DOHH2 (cell line): ENCODE results near the gene NFKB1.

ENCODE experiments used
- H3F3A ChIP-seq: fragments of 200-600 bp; sonication (generic), shearing (Covaris generic); 2 replicates; pipeline ENCODE4 v1.6.0; 2016; ENCODE audit warnings: antibody characterized with exemption, mild to moderate bottlenecking; ENCODE audit not compliant: control insufficient read depth, insufficient read depth
- H3K27ac ChIP-seq: fragments of 200-600 bp; sonication (generic); 2 replicates; pipeline ENCODE4 v1.5.1; 2014; ENCODE audit warnings: low read depth, mild to moderate bottlenecking, low read length, moderate library complexity
- H3K27me3 ChIP-seq: fragments of 200-600 bp; sonication (generic); 2 replicates; pipeline ENCODE4 v1.6.1; 2014; ENCODE audit warnings: mild to moderate bottlenecking, low read length, mixed read lengths; ENCODE audit not compliant: control insufficient read depth
- H3K36me3 ChIP-seq: fragments of 200-600 bp; sonication (generic); 2 replicates; pipeline ENCODE4 v1.6.1; 2014; ENCODE audit warnings: mild to moderate bottlenecking, low read length, moderate library complexity, mixed read lengths; ENCODE audit not compliant: control insufficient read depth
- H3K4me1 ChIP-seq: fragments of 200-600 bp; sonication (generic); 2 replicates; pipeline ENCODE4 v1.6.1; 2014; ENCODE audit warnings: mild to moderate bottlenecking, low read length, mixed read lengths; ENCODE audit not compliant: control insufficient read depth
- H3K4me2 ChIP-seq: fragments of 200-600 bp; sonication (generic); 2 replicates; pipeline ENCODE4 v1.6.0; 2014; ENCODE audit warnings: mild to moderate bottlenecking, low read length, moderate library complexity
- H3K4me3 ChIP-seq: fragments of 200-600 bp; sonication (generic); 2 replicates; pipeline ENCODE4 v1.5.1; 2014; ENCODE audit warnings: mild to moderate bottlenecking, low read length, mixed read lengths
- H3K79me2 ChIP-seq: fragments of 200-600 bp; sonication (generic); 2 replicates; pipeline ENCODE4 v1.6.1; 2014; ENCODE audit warnings: mild to moderate bottlenecking, low read length, mixed read lengths; ENCODE audit not compliant: control insufficient read depth
- H3K9me2 ChIP-seq: fragments of 200-600 bp; sonication (generic); replicated peaks from 2 replicates; pipeline ENCODE4 v1.6.1; 2014; ENCODE audit warnings: mild to moderate bottlenecking, low read length, mixed read lengths; ENCODE audit not compliant: control insufficient read depth
- H3K9me3 ChIP-seq: fragments of 200-600 bp; sonication (generic); 2 replicates; pipeline ENCODE4 v1.6.1; 2014; ENCODE audit warnings: antibody characterized with exemption, low read length, mixed read lengths; ENCODE audit not compliant: control insufficient read depth, insufficient read depth
- H4K20me1 ChIP-seq: fragments of 200-600 bp; sonication (generic); 2 replicates; pipeline ENCODE4 v1.6.0; 2014; ENCODE audit warnings: low read depth, mild to moderate bottlenecking, antibody characterized with exemption, low read length, moderate library complexity; ENCODE audit not compliant: control insufficient read depth, insufficient read depth
- EZH2phosphoT487 ChIP-seq: fragments of 200-600 bp; sonication (generic); IDR thresholded peaks from 2 replicates; pipeline ENCODE4 v1.6.1; 2017; ENCODE audit warnings: borderline replicate concordance, mild to moderate bottlenecking, antibody characterized with exemption, low read length, moderate library complexity, mixed read lengths
- TF ChIP-seq, protein P1 (sequence below): fragments of 200-600 bp; sonication (generic); IDR thresholded peaks from one replicate; pipeline ENCODE4 v1.5.1; 2014; ENCODE audit warnings: antibody characterized with exemption, mild to moderate bottlenecking, low read depth, low read length; ENCODE audit not compliant: poor library complexity, severe bottlenecking

NFKB1 gene

DNA sequence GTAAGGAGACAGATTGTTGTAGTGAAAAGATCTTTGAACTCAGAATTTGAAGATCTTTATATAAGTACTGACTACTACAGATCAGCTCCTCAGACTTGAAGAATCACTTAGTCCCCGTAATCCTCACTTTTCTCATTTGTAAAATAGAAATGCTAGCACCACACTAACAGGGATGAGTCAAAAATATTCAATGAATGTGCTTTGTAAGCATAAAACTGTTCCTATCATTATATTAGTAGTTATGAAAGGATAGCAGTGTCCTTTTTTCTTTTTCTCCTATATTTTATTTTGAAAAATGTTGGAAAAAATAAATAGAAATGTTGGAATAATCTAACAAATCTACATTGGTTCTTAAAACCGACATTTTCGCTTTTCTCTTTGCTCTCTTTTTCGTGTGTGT, 25.4 kb downstream of the NFKB1 start:
- H3K79me2 ChIP-seq: peaks cover 51% of the 10 kb centered on the region

DNA sequence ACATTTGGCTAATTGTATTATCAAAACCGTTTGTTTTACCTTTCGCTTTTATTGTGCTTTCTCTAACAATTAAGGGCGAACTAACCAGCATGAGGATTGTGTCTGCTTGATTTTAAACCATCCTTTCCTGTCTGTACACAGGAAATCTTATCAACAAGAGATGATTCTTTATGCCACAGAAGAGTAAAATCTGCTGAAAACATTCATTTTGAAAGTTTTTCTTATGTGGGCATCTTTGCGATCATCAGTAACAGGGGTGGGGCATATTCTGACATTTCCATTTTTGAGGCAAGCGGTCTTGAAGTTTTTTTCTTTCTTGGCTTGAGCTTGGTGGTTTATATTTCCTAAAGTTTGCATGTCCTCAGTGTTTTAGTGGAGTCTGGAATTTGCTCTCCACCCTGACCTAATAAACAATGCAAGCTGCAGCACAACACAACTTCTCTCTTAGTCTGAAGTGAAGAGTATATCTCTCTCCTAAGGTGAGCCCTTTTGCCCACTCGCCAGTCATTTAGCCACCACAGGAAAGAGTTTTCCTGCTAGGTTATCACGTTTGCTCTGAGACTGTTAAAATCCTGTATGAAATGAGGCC, 26.6 kb downstream of the NFKB1 start:
- H3K27me3 ChIP-seq: no peaks in the 10 kb centered on the region
- no peaks in the 10 kb centered on the region for H3F3A ChIP-seq
- no peaks in the 10 kb centered on the region; the same call in 1 of the 2 replicates for H4K20me1 ChIP-seq
- H3K9me2 ChIP-seq: no peaks in the 10 kb centered on the region
- H3K79me2 ChIP-seq: peaks cover 39% of the 10 kb centered on the region
- H3K4me1 ChIP-seq: peaks cover 15% of the 10 kb centered on the region
- H3K4me3 ChIP-seq: no peak overlapping the region
- H3K4me2 ChIP-seq: peak overlapping the region; percentile 7; the same call in 1 of the 2 replicates
- H3K27ac ChIP-seq: no peak overlapping the region
- TF ChIP-seq EZH2phosphoT487: no peak
- TF ChIP-seq, protein P1, sequence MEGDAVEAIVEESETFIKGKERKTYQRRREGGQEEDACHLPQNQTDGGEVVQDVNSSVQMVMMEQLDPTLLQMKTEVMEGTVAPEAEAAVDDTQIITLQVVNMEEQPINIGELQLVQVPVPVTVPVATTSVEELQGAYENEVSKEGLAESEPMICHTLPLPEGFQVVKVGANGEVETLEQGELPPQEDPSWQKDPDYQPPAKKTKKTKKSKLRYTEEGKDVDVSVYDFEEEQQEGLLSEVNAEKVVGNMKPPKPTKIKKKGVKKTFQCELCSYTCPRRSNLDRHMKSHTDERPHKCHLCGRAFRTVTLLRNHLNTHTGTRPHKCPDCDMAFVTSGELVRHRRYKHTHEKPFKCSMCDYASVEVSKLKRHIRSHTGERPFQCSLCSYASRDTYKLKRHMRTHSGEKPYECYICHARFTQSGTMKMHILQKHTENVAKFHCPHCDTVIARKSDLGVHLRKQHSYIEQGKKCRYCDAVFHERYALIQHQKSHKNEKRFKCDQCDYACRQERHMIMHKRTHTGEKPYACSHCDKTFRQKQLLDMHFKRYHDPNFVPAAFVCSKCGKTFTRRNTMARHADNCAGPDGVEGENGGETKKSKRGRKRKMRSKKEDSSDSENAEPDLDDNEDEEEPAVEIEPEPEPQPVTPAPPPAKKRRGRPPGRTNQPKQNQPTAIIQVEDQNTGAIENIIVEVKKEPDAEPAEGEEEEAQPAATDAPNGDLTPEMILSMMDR: no peak
- peaks cover 69% of the 10 kb centered on the region for H3K36me3 ChIP-seq
- H3K9me3 ChIP-seq: no peaks in the 10 kb centered on the region

More for the DNA sequence above, 25.4 kb downstream of the NFKB1 start:
- Histone ChIP-seq H3K9me2 (no peaks in the 10 kb centered on the region), H3K36me3 (peaks cover 63% of the 10 kb centered on the region), H3K27me3 (no peaks in the 10 kb centered on the region), H3K4me1 (peaks cover 15% of the 10 kb centered on the region), H3K4me2 (no peak overlapping the region), H3F3A (no peaks in the 10 kb centered on the region), H3K27ac (no peak overlapping the region), H3K4me3 (no peak overlapping the region), H4K20me1 (no peaks in the 10 kb centered on the region; the same call in 1 of the 2 replicates), H3K9me3 (no peaks in the 10 kb centered on the region)
- no peak for TF ChIP-seq EZH2phosphoT487

DNA sequence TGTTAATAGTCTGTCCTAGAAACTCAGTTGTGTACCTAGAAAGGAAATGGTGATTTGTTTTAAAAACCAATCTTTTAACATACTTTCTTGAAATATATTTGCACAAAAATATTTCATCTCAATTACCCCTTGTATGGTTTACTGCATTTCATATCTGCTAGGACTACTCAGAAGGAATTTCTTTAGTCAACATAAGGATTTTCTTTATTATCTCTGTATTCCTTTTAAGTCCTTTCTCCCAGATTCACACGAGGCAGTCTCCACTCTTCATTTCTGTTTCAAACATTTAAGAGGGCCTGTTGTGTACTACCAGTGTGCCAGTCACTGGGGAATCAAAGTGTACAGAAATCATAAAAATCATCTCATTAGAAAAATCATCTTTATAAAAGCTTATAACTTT, 28.8 kb downstream of the NFKB1 start:
- no peak overlapping the region for H3K27ac ChIP-seq
- peaks cover 19% of the 10 kb centered on the region for H3K79me2 ChIP-seq
- H3K9me3 ChIP-seq: no peaks in the 10 kb centered on the region
- peaks cover 78% of the 10 kb centered on the region for H3K36me3 ChIP-seq
- H3K9me2 ChIP-seq: no peaks in the 10 kb centered on the region
- no peaks in the 10 kb centered on the region for H3K27me3 ChIP-seq
- H3K4me2 ChIP-seq: no peak overlapping the region
- TF ChIP-seq EZH2phosphoT487: no peak
- TF ChIP-seq, protein P1: no peak
- H4K20me1 ChIP-seq: no peaks in the 10 kb centered on the region
- H3K4me3 ChIP-seq: no peak overlapping the region
- H3K4me1 ChIP-seq: peaks cover 15% of the 10 kb centered on the region
- no peaks in the 10 kb centered on the region for H3F3A ChIP-seq

DNA sequence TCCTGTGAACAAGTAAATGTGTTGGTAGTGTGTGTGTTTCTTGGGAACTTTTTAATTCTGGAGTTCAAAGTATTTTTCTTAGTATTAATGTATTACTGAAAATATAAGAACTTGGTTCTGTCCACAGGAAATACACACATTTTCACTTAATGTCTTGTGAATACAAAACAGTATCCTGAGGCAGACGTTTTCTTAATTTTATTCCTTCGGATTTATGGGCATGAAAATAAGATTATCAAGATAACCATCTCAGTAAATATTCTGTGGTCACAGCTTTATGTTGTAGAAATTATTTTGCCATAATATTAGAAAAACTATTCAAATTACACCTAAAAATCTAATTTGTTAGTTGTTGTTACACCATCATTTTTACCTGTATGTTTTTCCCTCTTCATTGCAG, 29.8 kb downstream of the NFKB1 start:
- peaks cover 69% of the 10 kb centered on the region for H3K36me3 ChIP-seq
- peaks cover 15% of the 10 kb centered on the region for H3K4me1 ChIP-seq
- no peaks in the 10 kb centered on the region for H3K9me3 ChIP-seq
- H3K27me3 ChIP-seq: no peaks in the 10 kb centered on the region
- TF ChIP-seq, protein P1: no peak
- H3K27ac ChIP-seq: no peak overlapping the region
- H3K79me2 ChIP-seq: peaks cover 11% of the 10 kb centered on the region
- H4K20me1 ChIP-seq: no peaks in the 10 kb centered on the region
- H3K4me3 ChIP-seq: no peak overlapping the region
- no peaks in the 10 kb centered on the region for H3K9me2 ChIP-seq
- no peaks in the 10 kb centered on the region for H3F3A ChIP-seq
- no peak overlapping the region for H3K4me2 ChIP-seq
